ENCODE results near the gene SPATS2. TPM values are rescaled to one million over a fixed set of nuclear protein-coding genes. Genes with fewer than 3 reads are reported as not detected.

Gene SPATS2
- total and polyA plus RNA-seq, 2 donors (not counting 3 experiments of a cell fraction or from before 2014, with no cell fraction given) = 55.8 to 66.5 TPM

DNA sequence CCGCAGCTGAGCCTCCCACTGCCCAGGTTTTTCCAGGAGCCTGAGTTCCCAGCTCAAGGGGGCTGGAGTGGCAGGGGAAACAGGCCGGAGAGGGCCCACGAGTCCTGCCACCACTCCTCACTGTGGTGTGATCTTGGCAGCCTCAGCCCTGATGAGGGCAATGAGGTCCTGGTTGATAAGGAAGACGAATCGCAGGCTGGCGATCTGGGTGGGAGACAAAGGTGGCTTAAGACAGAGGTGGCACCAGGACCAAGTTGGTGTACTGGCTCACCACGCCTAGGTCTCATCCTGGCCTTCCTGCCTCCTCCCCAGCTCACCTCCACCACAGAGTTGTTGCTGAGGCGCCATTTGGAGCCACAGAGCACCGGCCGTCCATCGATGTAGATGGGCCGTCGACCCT is 191.3 kb downstream of the SPATS2 start:
- H3K79me2 ChIP-seq (ENCODE audit: control insufficient read depth, insufficient read depth, low read length) = no peaks in the 10 kb centered on the region
- POLR2A ChIA-PET = no interaction called here
- H3K9me3 ChIP-seq (replicated peaks; ENCODE audit: control insufficient read depth, insufficient read depth, low read length) = no peaks in the 10 kb centered on the region
- no peak overlapping the region for H3K9ac ChIP-seq (replicated peaks; ENCODE audit: extremely low read depth, insufficient read depth, low read length)
- H3K4me3 ChIP-seq (replicated peaks in 1 of 3; ENCODE audit: insufficient read depth in 1 of 3, low read depth in 1 of 3, low read length in 3 of 3) = no peak overlapping the region
- intact Hi-C loops (cut with micrococcal nuclease) (no loop called here), dilution Hi-C loops (cut with MboI; ENCODE audit: extremely low pct_ligation_motif_present, low sequenced_read_pairs) (no loop called here)
- BruUV-seq (replicated peaks) = no TSS peak
- H3K4me1 ChIP-seq (ENCODE audit: control insufficient read depth, extremely low read depth, insufficient read depth, low read length) = no peaks in the 10 kb centered on the region
- TF ChIP-seq POLR2AphosphoS5 (IDR thresholded peaks at IDR 0.05; ENCODE audit: insufficient read depth, low read depth, low read length) (no peak), GATA2 (IDR thresholded peaks at IDR 0.05; ENCODE audit: insufficient read depth, insufficient read length, low read depth, low read length) (no peak), MYC (IDR thresholded peaks at IDR 0.05; ENCODE audit: low read depth, low read length) (no peak)
- TF ChIP-seq, protein P1, sequence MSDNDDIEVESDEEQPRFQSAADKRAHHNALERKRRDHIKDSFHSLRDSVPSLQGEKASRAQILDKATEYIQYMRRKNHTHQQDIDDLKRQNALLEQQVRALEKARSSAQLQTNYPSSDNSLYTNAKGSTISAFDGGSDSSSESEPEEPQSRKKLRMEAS (IDR thresholded peaks at IDR 0.05; ENCODE audit: insufficient read depth, insufficient read length) = no peak
- H4K20me1 ChIP-seq (replicated peaks; ENCODE audit: control insufficient read depth, extremely low read depth, insufficient read depth, low read length) = no peaks in the 10 kb centered on the region
- H3K4me2 ChIP-seq (ENCODE audit: insufficient read depth, low read length) = no peak overlapping the region
- H3K36me3 ChIP-seq (ENCODE audit: control insufficient read depth in 2 of 2, extremely low read depth in 1 of 2, insufficient read depth in 2 of 2, low read length in 2 of 2) = peaks cover 13 to 45% of the 10 kb centered on the region in 2 experiments
- no peaks in the 10 kb centered on the region for H3K27me3 ChIP-seq (ENCODE audit: control insufficient read depth in 2 of 2, insufficient read depth in 2 of 2, low read length in 2 of 2)
- no peak overlapping the region for H3K27ac ChIP-seq (ENCODE audit: insufficient read depth, low read depth, low read length)
- H2AFZ ChIP-seq (ENCODE audit: low read depth, low read length) = no peak overlapping the region
- FAIRE-seq = no peak
- H3K9me1 ChIP-seq (replicated peaks; ENCODE audit: control insufficient read depth, extremely low read depth, insufficient read depth, low read length) = no peaks in the 10 kb centered on the region
- CTCF ChIA-PET = interaction anchor here (2.5 to 3.2 kb wide), 2 partner anchors 8 to 200 kb away, joined by 8 to 29 read pairs; no protein-coding TSS in a partner anchor
- no peak for DNase-seq (ENCODE audit: low read depth, low spot score)

- Histone ChIP-seq H3K36me3 (ENCODE audit: control insufficient read depth in 2 of 2, extremely low read depth in 1 of 2, insufficient read depth in 2 of 2, low read length in 2 of 2) (peaks cover 13 to 50% of the 10 kb centered on the region in 2 experiments), H4K20me1 (replicated peaks; ENCODE audit: control insufficient read depth, extremely low read depth, insufficient read depth, low read length) (no peaks in the 10 kb centered on the region), H3K4me2 (ENCODE audit: insufficient read depth, low read length) (no peak overlapping the region), H3K9me3 (replicated peaks; ENCODE audit: control insufficient read depth, insufficient read depth, low read length) (no peaks in the 10 kb centered on the region), H3K27me3 (ENCODE audit: control insufficient read depth in 2 of 2, insufficient read depth in 2 of 2, low read length in 2 of 2) (no peaks in the 10 kb centered on the region), H3K4me1 (ENCODE audit: control insufficient read depth, extremely low read depth, insufficient read depth, low read length) (no peaks in the 10 kb centered on the region), H3K27ac (ENCODE audit: insufficient read depth, low read depth, low read length) (no peak overlapping the region), H3K4me3 (replicated peaks in 1 of 3; ENCODE audit: insufficient read depth in 1 of 3, low read depth in 1 of 3, low read length in 3 of 3) (no peak overlapping the region), H2AFZ (ENCODE audit: low read depth, low read length) (no peak overlapping the region), H3K9me1 (replicated peaks; ENCODE audit: control insufficient read depth, extremely low read depth, insufficient read depth, low read length) (no peaks in the 10 kb centered on the region), H3K79me2 (ENCODE audit: control insufficient read depth, insufficient read depth, low read length) (no peaks in the 10 kb centered on the region), H3K9ac (replicated peaks; ENCODE audit: extremely low read depth, insufficient read depth, low read length) (no peak overlapping the region)
- TF ChIP-seq POLR2AphosphoS5 (IDR thresholded peaks at IDR 0.05; ENCODE audit: insufficient read depth, low read depth, low read length) (no peak), FOS (IDR thresholded peaks at IDR 0.05; ENCODE audit: borderline replicate concordance, insufficient read depth, low read length) (no peak), EZH2 (IDR thresholded peaks at IDR 0.05; ENCODE audit: borderline replicate concordance, low read depth, low read length, severe bottlenecking) (no peak), JUN (IDR thresholded peaks at IDR 0.05; ENCODE audit: borderline replicate concordance, insufficient read depth, insufficient read length, low read depth) (no peak), GATA2 (IDR thresholded peaks at IDR 0.05; ENCODE audit: insufficient read depth, insufficient read length, low read depth, low read length) (no peak), MYC (IDR thresholded peaks at IDR 0.05; ENCODE audit: low read depth, low read length) (no peak), POLR2A (IDR thresholded peaks at IDR 0.05; ENCODE audit: low read depth, low read length) (no peak)
- TF ChIP-seq, protein P2, sequence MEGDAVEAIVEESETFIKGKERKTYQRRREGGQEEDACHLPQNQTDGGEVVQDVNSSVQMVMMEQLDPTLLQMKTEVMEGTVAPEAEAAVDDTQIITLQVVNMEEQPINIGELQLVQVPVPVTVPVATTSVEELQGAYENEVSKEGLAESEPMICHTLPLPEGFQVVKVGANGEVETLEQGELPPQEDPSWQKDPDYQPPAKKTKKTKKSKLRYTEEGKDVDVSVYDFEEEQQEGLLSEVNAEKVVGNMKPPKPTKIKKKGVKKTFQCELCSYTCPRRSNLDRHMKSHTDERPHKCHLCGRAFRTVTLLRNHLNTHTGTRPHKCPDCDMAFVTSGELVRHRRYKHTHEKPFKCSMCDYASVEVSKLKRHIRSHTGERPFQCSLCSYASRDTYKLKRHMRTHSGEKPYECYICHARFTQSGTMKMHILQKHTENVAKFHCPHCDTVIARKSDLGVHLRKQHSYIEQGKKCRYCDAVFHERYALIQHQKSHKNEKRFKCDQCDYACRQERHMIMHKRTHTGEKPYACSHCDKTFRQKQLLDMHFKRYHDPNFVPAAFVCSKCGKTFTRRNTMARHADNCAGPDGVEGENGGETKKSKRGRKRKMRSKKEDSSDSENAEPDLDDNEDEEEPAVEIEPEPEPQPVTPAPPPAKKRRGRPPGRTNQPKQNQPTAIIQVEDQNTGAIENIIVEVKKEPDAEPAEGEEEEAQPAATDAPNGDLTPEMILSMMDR (IDR thresholded peaks at IDR 0.05; ENCODE audit: extremely low read depth in 1 of 2, insufficient read depth in 1 of 2, low read depth in 1 of 2, low read length in 2 of 2) = no peak
- TF ChIP-seq, protein P1 (IDR thresholded peaks at IDR 0.05; ENCODE audit: insufficient read depth, insufficient read length) = no peak
- no peak for FAIRE-seq
- dilution Hi-C loops (cut with MboI; ENCODE audit: extremely low pct_ligation_motif_present, low sequenced_read_pairs) (no loop called here), intact Hi-C loops (cut with micrococcal nuclease) (no loop called here)
- ChIA-PET CTCF (interaction anchor here (2.5 kb wide), 1 partner anchor 8 kb away, joined by 8 read pairs; no protein-coding TSS in a partner anchor), POLR2A (no interaction called here)
- BruUV-seq (replicated peaks) = no TSS peak
- no peak for DNase-seq (ENCODE audit: low read depth, low spot score)
These were observed 191.9 kb downstream of the SPATS2 start for GRCh38 chr12:49559011-49559675.

Data from endothelial cell of umbilical vein (primary cell).